ENCODE data around the gene SLC35B4.

- no peak for TF ChIP-seq EZH2 (IDR thresholded peaks at IDR 0.05; ENCODE audit: insufficient read depth, poor library complexity, severe bottlenecking)
- no peak for TF ChIP-seq EZH2phosphoT487 (IDR thresholded peaks at IDR 0.05; ENCODE audit: insufficient read depth, low read depth)
Measured at GRCh38 chr7:134355004-134355525, 38.3 kb upstream of the SLC35B4 start.

Data from GM23248 (cell line).